Stimulated activated CD8-positive, alpha-beta memory T cell treated with anti-CD3 and anti-CD28 coated beads, Interleukin-15, amount 100 ng/mL, for 4 hours (primary cell): Measurements from ENCODE around the gene HOXB3.
A peak's percentile ranks its signal among the peaks of the same experiment; 100 is the strongest.

Experiments used
- DNase-seq, 2 donors: peaks; one replicate each; pipeline ENCODE4 v3.0.0-alpha.2; 2020; ENCODE audit warnings: low read depth in 2 of 2

Gene HOXB3

DNA sequence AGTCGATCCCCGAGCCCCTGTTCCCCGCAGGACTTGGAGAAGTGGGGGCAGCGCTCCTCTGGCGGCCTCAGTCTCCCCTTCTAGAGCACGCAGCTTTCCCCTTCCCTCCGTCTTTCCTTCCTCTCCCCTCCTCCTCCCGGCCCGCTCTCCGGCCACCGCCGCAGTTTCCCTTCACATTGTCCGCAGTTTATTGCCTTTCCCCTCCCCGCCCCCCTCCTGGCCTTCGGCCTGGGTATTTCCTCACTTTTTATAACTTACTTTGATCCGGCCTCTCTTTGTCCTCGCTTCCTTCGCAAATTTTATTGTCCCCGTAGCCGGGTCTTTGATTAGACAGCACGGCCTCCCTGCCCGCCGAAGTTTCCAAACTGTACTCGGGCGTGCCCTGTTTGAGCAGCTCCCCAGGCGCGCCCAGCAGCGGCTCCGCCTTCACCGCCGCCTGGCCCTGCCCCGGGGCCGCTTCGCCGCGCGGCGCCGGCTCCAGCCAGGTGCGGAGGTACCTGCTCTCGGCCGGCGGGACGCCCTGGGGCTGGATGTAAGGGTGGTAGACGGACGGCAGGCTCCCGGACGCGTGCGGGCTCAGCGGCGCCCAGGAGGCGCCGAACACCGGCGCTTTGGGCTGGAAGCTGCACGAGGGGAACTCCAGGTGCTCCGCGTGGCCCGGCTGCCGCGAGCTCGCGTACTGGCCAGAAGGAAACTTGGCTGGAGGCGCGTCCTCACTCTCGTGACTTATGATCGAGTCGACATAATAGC lies 35.6 kb upstream of the HOXB3 start:
- DNase-seq = no peak

DNA sequence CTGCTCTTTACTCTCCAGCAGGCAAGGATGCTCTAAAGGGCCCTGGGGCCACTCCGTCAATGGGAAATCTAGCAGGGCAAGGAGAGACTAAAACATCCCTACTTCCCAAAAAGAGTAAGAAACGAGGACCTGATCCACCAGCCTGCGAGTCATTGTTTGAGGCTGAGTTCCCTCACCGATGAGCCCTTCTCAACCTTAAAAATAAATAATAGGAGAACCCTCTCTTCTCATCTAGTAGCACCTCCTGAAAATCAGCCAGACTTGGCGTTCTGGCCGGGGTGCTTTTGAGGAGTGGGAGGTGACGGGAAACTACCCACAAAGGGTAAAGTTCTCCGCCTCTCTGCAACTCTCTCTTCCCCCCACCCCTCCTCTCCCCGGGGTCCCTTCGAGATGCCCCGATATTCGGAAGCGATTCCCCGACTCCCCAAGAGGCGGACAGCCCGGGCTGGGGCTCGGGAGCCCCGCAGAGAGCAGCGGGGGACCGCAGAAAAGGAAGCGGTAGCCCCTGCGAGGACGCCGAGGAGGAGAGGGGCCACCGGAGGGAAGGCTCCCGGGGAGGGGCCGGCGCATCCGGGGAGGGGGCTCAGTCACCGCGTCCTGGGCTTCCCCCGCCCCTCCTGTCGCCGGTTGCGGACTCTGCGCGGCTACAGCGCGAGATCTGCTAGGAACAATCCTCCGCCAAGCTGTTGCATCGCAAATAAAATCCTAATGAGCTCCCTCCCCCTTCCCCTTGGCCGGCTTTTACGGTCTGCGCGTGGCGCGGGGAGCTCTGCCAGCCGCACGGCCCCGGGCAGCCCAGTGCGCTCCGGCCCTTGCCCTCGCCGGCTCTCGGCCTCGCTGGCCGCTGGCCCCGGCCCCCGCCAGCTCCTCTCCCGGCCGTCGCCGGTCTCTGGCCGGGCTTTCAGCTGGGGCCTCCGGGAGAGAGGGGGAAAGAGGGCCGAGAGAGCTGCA lies 34.8 kb upstream of the HOXB3 start:
- DNase-seq = no peak

DNA sequence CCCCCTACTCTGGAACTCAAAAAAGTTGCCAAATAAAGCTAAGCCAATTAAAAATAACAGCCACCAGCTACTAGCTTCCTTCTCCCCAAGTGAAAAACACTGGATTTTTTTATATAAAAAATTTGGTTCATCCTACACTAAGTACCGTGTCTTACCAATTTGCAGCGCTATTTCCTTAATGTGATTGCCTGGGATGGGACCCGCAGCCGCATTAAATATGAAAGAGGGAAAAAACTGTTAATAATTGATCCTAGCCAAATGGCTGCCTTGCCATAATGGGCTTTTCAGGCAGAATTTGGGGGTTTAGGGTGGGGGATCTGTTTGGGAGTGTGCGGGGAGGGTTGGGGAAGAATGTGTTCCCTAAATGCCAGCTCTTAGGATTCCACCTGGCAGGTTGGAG lies 34.1 kb upstream of the HOXB3 start:
- DNase-seq = no peak

DNA sequence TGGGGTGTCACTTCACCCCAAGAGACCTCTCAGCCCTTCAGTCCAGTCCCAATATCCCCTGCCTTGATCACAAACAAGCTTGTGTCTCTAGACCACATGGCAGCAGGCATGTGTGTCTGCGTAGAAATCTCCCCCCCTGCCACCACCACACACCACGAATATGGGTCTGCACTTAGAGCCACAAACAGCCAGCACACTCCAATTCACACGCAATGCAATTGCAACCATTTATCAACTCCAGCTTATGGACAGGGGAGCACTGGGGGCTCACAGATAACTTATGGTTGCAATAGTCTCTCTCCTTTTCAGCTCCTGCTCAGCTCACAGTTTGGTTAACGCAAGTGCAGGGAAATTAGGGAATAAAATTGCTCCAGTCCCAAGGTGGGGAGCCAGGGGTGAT lies 33.5 kb upstream of the HOXB3 start:
- no peak for DNase-seq

DNA sequence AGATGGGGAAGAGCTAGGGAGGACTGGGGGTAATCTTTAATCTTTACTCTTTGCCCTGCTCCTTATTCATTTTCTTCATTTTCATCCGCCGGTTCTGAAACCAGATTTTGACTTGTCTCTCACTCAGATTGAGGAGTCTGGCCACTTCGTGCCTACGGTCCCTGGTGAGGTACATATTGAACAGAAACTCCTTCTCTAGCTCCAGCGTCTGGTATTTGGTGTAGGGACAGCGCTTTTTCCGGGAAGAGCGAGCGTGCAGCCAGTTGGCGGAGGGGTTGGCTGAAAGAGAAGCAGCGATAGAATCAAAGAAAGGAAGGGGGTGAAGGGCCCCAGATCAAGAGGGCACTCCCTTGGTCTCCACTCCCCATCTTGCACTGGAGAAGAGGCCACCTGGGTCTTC lies 32.8 kb upstream of the HOXB3 start:
- no peak for DNase-seq

DNA sequence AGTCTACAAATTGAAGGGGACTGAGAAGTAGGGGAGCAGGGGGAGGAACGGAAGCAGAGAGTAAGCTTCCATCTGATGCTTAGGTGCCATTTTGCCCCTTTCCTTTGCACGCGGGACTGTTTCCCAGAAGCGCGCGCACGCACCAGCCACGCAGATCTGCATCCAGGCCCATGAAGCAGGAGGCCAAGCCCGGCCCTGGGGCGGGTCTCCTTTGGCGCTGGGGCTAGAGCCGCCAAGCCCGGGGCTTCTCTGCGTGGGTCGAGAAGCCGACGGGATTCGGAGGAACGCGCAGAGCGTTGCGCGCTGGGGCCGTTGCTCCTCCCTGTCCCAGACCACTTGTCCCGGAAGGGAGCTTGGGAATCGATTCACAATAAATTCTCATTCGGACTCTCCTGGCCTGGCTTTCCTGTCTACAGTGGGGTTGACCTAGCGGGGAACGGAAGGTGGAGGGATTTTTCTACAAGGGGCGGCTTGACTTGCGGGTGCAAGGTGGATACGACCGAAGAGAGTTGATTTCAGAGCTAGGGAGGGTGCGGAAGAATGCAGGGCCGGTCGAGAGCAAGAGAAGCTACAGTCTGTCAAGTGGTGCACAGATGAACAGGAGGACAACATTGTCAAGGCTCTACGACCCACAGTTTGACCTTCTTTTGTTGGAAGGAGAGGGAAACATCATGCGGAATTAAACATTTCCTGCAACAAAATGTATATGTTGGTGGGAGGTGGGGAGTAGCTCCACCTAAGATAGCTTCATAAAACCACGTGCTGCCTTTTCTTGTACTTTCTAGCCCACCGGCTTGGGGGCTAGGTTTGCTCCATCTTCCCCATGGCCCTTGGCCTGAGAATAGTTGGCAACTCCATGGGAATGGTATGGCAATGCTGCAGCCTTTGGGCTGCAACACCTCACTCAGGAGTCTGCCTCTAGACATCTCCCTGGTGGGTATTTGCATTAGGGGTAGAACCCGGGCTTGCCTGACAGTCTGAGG lies 31.7 kb upstream of the HOXB3 start:
- no peak for DNase-seq

DNA sequence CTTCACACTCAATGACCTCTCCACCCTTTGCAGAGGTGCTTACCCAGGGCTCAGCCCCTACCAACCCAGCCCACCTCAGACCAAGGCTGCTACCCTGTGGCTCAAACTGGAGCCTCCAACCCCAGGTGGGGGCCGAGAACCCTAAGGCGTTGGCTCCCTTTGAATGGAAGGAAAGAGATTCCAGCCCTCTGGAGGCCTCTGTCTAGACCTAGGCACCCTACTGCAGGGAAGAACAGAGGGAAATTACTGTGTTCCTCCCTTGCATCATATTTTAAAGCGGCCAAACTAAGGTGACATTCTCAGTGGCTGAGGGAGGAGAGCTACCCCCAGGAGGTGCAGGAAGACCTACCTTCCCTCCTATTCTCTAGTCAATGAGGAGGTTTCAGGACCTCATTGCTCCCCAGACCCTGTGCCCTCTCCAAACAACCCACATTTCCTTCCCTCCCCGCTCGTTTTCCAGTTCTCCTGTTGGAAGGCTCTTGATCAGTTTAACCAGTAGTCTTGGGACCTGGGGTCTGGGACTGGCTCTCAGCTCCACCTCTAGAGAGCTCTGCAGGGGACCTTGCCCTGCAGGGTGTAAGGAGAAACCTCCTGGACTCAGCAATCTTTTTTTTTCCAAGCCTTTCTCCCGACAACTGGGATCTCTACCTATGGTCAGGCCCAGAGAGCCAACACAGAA lies 30.6 kb upstream of the HOXB3 start:
- DNase-seq = no peak

DNA sequence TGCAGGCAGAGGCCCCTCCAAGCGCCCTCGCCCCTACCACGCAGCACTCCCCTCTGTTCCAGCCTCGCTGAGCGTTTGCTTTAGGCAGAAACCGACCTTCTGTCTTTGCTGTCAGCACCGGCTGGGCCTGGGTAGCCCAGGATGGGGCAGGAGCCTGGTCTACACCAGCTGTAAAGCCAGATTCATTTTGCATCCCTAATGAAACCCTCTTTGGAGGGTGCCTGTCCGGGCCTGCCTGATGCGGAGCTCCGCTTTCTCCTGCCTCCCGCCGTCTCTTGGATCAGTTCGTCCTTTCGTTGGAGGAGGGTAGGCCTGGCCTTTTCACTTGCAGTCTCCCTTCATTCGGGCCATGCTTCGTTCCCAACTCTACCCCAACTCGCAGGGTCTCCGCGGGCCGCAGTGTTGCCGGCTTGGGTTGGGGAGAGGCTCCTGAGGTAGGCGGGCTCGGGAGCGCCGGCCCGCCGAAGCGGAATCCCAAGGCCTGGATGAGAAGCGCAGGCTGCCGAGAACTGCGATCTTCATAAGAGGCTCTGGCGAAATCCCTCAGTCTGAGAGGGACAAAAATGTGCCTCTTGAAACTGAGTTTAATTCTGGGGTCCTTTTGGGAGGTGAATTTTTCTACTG lies 29.9 kb upstream of the HOXB3 start:
- DNase-seq = no peak

DNA sequence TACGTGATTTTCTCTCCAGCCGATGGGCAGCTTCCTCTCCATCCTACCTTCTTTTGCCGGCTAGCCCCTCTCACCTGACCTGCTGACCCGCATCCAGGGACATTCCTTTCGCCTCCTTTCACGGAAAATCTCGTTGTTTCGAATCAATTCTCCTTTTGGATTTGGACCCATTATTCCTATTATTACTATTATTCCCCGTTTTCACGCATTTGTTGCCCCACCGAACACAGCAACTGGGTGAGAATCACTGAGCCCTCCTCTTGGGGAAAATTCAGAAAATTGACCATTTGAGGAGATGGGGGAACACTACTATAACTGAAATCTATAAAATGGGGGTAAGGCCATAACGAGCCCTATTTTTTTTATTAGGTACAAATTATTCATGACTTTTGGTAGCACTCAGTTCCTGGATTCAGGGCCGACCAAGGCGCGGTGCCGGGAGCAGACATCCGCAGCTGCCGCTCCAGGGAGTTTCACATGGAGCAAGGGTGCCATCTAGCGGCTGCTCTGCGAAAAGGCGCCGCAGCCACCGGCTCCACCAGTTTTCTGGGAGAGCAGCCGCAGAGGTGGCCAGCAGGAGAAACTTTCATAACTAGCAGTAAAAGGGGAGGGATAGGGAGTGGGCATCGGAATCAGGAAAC lies 28.3 kb upstream of the HOXB3 start:
- DNase-seq = peak; percentile 53 to 60

DNA sequence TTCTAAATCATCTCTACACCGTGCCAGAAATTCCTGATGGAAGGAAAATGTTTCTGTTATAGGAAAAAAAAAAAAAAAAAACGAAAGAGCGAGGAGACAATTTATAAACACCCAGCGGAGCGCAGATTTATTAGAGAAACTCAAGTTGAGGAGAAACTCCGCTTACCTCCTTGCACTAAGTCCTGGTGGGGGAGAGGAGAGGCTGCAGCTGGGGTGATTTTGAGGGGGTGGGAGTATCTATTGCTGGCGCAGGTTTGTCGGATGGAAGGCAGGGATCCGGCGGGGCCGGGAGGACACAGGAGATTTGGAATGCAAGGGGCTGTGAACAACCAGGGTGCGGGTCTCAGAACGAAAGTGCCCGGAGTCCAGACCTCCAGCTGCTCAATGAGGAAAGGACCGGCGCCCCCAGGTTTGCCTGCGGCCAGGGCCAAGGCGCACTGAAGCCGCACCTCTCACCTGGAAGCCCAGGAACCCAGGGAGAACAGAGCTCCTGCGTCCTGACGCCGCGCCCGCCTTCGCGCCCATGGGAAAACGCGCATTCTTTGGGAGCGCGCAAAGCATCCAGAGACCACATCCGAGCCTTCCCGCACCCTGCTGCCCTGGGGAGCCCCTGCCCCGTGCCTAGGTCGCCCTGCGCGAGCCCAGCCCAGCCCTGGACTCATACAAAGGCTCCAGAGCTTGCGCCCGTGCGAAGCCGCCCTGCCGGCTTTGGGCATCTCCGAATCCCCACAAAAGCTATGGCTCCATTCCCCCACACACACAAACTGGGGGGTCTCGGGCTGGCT lies 27.6 kb upstream of the HOXB3 start:
- no peak for DNase-seq

DNA sequence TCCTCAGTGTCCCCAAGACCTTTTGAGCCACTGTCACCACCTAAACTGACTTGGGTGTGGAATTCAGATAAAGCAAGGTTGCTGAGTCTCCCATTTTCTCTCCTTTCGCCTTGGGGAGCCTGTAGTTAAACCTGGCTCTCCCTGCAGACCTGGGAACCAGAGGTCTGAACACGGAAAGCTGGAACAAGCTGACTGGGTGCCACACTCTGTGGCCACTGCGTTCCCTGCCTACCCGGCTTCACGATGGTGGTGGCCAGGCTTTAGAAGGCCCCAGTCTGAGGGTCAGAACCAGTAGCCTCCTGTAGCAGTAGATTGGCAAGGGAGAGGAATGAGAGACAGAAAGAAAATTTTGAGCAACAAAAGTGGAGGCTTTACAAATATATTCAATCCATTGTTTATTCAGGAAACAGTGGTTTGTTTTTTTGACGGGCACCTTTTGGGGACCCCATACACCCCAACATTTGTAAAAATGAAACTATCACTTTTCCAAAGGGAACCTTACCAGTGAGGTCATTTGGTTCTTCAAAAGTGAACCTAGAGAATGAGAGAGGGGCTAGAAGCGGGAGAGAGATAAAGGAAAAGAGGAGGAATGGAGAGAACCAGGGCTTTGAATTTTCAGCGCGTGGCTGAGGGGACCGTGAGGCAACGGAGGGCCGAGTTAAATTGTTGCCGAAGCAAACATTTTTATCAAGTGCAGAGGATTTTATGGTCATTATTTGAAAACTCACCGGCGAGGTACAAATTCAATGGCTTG lies 26.9 kb upstream of the HOXB3 start:
- DNase-seq = no peak

DNA sequence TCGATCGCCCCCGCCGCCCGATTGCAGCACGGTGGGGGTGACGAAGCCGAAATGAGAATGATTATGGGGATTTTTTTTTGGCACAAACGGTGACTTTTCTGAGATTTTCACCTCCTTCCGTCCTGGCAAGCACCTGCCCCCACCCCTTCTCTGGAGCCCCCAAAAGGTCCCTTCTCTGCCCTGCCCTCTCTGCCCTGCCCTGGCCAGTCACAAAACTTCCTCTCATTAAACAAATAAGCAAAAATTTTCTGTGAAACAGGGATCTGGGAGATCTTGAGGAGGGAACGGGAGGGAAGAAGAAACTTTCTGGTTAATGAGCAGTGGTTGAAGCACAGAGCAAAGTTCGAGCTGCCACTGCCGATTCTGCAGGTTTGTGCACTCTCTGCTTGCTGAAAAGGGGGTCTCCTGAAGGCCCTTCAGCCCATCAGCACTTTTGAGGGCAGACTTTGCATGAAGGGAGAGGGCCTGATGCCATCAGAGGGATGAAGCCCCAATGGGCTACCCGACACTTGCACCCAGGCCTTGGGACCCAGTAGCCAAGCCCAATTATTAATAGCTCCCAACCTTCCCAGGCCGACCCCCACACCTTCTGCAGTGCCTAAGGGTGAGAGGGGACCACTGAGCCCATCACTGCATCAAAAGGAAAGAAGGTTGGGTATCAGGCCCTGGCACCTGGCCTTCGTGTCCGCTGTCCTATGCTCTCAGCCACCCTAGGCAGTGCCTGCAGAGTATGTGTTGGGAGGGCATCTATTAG lies 26.1 kb upstream of the HOXB3 start:
- DNase-seq = no peak

DNA sequence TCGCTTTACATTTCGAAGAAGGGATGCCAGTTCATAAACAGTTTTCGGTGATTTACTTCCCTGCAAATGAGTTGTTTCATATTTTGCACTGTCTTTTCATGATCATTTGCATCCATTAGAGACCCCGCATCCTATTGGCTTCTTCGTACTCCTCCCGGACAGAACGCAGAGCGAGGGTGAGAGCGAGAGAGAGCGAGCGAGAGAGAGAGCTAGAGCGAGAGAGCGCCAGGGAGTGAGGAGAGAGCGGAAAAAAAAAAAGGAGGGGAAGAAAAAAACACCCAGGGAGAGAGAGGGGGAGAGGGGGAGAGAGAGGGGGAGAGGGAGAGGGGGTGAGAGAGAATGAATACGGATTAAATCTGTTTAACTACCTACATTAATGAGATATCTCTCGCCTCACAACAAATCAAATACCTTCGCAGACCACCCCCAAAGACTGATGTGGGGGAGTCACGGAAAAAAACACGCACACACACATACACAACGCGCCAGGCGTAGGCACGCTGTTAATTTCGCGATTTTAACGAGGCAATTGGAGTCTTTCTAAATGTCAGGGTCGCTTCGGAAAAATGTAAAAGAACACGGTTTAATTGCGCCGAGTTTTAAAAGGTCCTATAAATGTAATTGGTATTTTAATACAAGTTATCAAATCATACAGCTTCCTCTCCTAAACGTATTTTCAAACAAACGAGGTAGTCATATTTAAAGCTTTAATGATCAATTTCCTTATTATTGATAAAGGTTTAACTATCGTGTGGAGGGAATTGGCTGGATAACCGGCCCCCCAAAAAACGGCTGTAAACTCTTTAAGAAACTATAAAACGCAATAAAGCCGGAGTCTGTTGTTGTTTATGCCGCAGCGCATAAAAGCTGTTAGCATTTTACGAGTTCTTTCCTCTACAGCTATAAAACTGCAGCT lies 25.3 kb upstream of the HOXB3 start, which contains the start of gene HOXB8:
Gene HOXB8, minus strand, starts transcription at position 246 of the 916 bp plus-strand sequence. CDS start 588 bp downstream, outside the sequence.
- no peak for DNase-seq

DNA sequence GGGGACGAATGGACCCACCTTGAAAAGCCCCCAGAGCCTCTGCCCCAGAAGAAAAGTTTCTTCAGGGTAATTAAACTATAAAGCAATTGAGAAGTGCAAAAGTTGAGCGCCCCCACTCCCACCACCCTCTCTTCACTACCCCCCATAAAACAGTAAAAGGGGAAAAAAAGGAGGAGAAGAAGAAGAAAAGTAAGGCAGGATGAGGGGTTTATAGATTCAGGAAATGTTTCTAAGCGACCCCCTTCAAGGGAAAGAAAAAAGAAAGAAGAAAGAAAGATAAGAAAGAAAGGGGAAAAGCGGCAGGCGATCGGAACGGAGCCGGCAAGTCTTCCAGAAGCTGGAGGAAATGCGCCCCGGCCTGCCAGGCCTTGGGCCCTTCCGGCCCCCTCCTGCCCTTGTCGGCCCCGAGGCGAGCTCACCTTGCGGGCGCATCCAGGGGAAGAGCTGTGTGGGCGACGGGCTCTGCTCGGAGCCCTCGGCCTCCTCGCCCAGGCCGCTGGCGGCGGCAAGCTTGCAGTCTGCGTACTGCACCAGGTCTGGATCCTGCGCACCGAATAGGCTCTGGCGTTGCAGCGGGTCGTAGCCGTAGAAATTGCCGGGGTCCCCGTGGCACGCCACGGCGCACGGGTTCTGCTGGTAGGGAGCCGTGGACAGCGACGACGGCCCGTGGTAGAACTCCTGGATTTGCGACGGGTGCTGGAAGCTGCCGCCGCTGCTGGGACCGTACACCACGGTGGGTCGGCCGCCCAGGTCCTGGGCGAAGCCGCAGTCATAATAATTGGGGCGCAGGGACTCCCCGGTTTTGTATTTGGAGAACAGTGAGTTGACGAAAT lies 24.0 kb upstream of the HOXB3 start:
- DNase-seq = no peak

DNA sequence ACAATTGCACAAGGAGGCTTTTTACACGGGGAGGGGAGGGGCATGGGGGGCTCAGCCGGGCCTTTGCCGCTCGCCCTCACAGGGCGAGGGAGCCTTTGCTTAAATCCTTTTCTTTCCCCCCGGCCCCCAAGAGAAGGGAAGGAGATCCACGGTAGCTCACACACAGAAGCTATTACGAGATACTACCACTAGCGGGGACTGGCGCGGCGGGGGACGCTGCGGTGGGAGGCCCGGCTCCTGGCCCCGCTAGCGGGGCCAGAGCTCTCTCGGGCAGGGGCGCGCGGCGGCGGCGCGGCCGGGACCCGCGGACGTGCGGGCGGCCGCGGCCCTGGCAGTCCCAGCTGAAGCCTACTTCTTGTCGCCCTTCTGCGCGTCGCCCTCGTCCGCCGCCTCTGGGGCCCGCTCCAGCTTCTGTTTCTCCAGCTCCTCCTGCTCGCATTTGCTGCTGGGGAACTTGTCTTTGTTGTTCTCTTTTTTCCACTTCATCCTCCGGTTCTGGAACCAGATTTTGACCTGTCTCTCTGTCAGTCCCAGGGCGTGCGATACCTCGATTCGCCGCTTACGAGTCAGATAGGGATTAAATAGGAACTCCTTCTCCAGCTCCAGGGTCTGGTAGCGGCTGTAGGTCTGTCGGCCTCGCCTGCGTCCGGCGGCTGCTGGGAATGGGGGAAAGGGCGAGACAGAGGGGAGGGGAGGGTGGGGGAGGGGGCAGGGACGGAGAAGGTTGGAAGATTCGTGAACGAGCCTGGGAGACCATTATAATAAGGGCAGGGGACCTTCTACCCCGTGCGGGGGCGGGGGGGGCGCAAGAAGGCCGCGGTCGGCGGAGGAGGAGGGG lies 23.0 kb upstream of the HOXB3 start:
- DNase-seq = no peak
